ENCODE measurements around the gene PTCRA. TPM values are rescaled to one million over a fixed set of nuclear protein-coding genes. Genes with fewer than 3 reads are reported as not detected.

Gene PTCRA
- total RNA-seq, 2 experiments from 2014 or later, result not detected

DNA sequence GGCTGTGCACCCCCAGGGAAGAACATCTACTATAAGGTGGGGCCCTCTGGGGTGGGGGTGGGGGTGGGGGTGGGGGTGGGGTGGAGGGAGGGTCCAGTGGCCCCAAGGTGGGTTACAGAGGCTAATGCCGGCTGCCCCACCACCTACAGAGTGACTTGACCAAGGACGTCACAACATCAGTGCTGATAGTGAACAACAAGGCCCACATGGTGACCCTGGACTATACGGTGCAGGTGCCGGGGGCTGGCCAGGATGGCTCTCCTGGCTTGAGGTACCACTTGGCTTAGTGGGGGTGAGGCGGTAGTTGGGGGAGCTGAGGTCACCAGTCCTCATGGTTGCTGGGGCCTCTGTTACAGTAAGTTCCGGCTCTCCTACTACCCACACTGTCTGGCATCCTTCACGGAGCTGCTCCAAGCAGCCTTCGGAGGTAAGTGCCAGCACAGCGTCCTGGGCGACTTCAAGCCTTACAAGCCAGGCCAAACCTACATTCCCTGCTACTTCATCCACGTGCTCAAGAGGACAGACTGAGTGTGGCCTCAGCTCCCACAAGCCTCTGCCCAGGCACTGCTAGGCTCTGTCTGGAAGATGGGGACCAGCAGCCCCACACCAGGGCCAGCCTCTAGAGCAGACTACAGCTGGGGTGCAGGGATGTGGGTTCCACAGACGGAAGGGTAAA is 47.5 kb downstream of the PTCRA start:
- ChIA-PET CTCF (interaction anchor here (1.2 kb wide), 1 partner anchor 180 kb away, joined by 5 read pairs; no protein-coding TSS in a partner anchor), POLR2A (no interaction called here)

DNA sequence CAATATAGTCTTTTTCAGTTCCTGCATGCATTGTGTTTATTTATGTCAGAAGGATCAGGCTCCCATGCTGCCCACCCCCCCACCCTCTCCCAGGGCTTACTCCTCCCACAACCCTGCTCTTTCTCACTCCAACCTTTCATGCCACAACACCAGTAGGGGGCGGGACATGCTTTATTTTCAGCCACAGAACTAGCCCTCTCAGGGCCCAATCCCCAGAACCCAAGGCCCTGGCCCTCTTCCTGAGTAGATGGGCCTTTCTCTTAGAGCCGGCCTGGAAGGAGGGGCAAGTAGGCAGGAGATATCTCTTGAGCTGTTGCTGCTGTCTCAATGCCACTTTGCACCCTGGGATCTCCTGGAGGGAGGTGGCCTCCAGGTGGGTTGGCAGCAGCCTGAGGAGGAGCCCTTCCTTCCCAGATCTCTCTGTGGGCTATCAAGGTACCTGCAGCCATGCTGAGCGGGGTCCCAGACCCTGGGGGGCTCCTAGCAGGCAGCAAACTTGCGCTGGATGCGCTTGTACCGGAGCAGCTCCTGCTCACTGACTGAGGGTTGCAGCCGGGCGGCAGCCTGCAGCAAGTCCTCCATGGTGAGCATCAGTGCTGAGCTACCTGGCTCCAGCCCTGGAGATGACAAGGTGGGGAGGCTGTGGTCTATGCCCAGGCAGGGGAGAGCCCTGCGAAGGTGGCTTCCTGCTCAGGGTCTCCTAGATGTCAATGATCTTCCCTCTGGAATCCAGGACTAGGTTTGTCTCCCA is 48.2 kb downstream of the PTCRA start:
- ChIA-PET POLR2A (interaction anchor here (0.5 kb wide), 1 partner anchor 51 kb away, joined by 3 read pairs; no protein-coding TSS in a partner anchor), CTCF (interaction anchor here (0.5 kb wide), 1 partner anchor 12 kb away, joined by 3 read pairs; no protein-coding TSS in a partner anchor)

DNA sequence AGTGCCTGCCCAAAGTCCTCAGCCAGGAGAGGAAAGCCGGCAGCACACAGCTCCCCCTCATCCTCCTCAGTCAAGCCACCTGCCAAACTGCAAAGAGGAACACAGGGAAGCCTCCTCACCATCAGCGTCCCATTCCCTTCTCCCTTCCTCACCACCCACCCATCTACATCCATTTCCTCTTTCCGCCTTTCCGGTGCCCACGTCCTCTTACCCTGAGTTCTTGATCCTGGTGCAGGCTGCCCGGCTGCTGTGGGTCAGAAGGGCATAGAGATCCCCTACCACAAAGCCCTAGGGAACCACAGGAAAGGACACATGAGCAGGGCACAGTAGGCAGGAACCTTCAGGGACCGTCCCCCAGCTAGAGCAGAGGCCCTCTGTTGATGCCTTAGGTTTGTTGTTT is 50.7 kb downstream of the PTCRA start:
- ChIA-PET POLR2A (no interaction called here), CTCF (no interaction called here)

DNA sequence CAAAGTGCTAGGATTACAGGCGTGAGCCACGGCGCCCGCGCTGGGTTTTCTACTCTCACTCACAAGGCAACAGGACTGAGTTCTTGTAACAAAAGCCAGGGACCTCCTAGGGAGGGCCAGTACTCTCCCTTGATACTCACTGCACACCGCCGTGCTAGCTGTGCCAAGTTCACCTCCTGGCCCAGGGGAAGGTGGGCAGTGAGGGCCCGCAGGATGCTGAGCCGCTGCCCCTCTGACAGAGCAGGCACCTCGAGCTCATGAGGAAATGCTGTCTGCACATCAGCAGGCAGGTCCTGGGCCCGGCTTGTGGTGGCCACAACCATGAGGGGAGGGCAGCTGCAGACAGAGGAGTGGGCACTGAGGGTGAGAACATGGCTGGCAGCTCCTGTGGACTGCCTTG is 51.4 kb downstream of the PTCRA start:
- CTCF ChIA-PET, result interaction anchor here (0.5 kb wide), 1 partner anchor 197 kb away, joined by 3 read pairs; no protein-coding TSS in a partner anchor
- POLR2A ChIA-PET, result no interaction called here

DNA sequence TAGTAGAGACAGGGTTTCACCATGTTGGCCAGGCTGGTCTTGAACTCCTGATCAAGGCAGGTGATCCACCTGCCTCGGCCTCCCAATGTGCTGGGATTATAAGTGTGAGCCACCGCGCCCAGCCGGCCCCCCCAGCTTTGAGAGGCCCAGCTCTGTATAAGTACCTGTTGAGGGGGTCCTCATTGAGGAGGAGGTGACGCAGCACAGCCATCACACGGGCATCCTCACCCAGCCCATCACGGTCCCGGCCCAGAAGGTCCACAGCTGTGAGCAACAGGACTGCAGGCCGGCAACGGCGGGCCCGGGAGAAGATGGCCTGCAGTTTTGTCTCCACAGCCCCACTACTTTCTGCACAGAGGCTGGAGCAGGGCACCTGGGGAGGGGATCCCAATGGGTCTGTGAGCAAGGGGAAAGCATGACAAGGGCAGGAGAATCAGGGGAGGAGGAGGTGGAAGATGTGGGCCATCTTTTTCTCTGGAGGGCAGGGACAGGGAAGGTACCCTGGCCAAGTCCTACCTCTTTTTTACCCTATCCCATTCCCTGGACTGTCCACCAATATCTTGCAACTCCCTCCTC is 52.4 kb downstream of the PTCRA start:
- ChIA-PET CTCF (no interaction called here), POLR2A (no interaction called here)

DNA sequence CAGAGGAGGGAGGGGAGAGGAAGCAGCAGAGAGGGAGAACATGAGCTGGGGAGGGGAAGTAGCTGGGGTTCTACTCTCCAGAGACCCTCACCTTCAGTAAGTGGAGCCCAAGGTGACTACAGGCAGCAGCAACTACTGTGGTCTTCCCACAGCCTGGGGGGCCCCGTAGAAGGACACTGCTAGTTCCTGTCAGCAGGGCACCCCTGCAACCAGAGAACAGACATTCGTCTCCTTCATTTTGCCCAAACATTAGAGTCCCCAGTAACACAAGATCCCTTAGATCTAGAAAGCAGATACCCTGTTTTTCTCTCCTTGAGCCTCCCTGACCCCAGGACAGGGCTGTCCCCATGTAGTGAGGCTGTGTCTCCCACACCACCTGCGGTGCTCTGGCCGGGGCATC is 52.9 kb downstream of the PTCRA start:
- ChIA-PET CTCF (no interaction called here), POLR2A (no interaction called here)

DNA sequence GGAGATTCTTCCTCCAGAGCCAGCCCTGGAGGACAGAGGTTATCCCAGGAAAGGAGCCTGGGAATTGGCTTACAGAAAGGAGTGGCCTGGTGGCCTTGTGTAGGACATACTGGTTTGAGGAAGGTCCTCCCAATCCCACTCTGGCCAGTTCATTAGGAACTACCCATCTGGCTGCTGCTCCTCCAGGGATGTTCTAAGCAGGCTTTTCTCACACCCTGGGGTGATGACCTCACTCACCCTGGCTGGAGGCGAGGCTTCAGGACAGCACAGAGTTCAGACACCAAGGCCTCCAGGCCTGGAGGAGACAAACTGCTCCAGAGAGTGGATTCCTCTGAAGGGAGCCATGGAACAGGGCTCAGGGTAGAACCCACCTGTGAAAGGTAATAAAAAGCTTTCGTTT is 53.6 kb downstream of the PTCRA start:
- ChIA-PET CTCF (no interaction called here), POLR2A (no interaction called here)

DNA sequence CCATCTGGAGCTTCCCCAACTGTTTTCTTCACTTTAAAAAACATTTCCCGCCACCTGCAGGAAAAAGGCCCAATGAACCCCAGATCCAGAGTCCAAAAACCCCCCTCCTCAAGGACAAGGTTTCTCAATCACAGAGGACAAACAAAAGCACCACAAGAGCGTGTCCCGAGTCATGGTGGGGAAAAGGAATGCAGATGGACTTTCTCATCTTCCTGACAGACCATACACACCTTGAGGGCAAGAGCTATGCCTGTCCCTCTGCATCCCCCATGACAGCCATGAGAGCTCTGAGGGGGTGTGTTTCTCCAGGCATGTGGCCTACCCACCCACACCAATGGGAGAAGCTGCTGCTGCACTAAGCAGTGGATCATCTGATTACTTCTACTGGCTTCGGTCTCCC is 54.1 kb downstream of the PTCRA start:
- CTCF ChIA-PET, result no interaction called here
- POLR2A ChIA-PET, result no interaction called here

DNA sequence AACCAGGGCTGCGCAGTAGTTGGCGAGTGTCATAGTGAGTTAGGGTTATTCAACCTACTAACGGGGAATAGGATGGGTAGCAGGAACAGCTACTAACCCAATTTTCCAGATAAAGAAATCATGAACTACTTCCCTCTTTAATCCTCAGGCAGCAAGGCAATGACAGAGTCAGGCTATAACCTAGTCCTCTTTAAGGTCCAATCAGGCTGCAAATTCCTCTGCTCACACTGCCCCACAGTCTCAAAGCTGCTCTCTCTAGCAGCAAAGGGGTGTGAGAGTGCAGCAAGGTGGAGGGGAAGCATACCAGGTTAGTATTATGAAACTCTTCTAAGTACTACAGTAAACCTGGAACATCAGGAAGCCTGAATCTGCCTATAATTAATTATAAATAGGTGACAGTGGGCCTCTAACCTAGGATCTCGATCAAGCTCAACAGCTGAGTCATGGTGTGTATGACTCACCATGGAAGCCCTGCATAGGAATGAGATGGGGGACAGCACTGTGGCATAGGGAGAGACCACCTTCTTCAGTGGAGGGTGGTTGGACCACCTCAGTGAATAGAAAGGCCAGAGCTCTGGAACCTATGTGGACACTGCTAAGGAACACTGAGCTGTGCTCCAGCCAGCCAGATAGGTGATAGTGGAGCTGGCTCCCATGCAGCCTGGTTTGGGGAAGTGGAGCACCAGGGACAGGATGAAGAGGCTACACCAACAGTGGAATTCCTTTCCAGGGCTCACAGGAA is 55.2 kb downstream of the PTCRA start:
- ChIA-PET POLR2A (interaction anchor here (1.1 kb wide), 1 partner anchor 9 kb away, joined by 3 read pairs; no protein-coding TSS in a partner anchor), CTCF (interaction anchor here (1.0 to 1.2 kb wide), 2 partner anchors 172 to 173 kb away, joined by 3 to 4 read pairs; no protein-coding TSS in a partner anchor)

DNA sequence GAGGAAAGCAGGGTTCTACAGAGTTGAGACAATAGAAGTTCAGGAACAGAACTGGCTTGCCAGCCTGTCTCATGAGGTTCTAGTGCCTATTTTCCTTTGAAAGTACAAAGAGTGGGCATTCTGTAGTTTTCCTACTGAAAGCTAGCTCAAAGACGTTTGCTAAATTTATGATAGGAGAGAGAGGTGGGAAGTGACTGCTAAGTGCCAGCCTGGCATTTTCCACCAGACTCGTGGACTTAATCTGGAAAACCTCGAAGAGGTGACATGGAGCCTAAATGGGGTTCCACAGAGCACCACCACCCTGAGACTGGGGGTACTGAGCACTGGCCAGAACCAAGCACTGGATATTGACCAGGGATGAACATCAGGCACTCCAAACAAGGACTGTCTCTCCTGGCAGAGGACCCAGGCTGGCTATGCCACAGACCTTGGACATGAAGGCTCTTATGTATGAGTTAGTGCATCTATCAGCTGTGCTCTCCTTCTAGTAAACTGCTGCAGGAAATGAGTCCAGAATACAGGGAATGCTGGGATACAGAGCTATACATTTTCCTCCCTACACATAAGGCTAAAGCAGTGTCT is 56.0 kb downstream of the PTCRA start:
- CTCF ChIA-PET, result interaction anchor here (0.7 to 1.2 kb wide), 2 partner anchors 38 to 172 kb away, joined by 3 to 4 read pairs; no protein-coding TSS in a partner anchor
- POLR2A ChIA-PET, result interaction anchor here (1.1 kb wide), 1 partner anchor 10 kb away, joined by 3 read pairs; no protein-coding TSS in a partner anchor

DNA sequence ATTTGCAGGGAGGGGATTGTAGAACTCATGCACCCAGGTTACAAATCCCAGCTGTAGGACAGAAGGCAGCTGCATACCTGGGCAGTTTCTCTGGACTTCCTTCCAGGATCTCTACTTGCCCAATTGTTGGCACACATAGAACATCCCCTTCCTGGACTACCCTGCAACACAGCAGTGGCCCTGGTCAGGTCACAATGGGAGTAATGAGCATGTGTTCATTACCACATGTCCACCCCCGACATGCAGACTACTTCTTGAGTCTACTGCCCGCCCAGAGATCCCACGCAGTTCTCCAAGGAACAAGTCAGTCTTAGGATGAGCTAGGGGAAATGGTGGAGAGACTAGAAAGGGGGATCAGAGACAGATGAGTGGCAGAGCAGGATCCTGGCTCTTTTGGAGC is 58.1 kb downstream of the PTCRA start:
- ChIA-PET POLR2A (interaction anchor here (0.5 to 1.0 kb wide), 2 partner anchors 10 to 101 kb away, joined by 4 to 6 read pairs; partner anchors contain the start of gene PPP2R5D), CTCF (interaction anchor here (0.7 to 1.5 kb wide), 2 partner anchors 53 to 170 kb away, joined by 3 to 4 read pairs; no protein-coding TSS in a partner anchor)

DNA sequence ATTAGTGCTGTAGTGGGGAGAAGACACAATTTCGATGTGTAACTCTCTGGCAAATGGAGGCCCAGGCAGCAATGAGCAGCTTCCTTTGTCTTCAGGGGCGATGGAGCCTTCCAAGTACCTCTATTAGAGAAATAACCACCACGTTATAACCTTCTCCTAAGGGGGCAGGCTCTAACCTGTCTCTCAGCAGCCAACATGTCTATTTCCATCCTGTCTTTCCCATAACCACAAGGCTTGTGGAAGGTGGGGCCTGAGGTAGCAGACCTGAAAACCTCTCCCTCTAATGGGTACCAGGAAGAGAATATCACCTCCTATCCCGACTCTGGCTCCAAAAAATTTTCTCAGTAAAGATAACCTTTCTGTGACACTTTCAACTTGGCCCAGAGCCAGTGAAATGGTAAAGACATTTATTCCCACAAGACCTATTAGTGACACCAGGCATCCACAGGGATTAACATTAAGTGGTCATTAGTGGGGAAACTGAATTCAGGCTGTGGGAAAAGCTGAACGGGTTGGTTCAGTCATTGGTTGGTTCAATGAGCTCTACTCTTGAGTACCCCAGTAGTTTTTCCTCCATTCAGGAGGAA is 59.2 kb downstream of the PTCRA start:
- CTCF ChIA-PET, result no interaction called here
- POLR2A ChIA-PET, result interaction anchor here (0.5 to 1.2 kb wide), 4 partner anchors 9 to 248 kb away, joined by 3 to 5 read pairs (median 4); partner anchors contain the start of genes CNPY3 and PPP2R5D

Other genes starting within 250 kb of the PTCRA start
- gene PRPH2, start 193.5 kb upstream of the PTCRA start, total RNA-seq, result under 1 TPM in 1 of 2 experiments, not detected in 1; 0.06 TPM
- 10 to 100 TPM; 17.3 to 17.6 TPM for gene TBCC, start 169.9 kb upstream of the PTCRA start, total RNA-seq
- gene BICRAL, start 134.0 kb upstream of the PTCRA start, total RNA-seq, result 10 to 100 TPM; 12.1 to 12.6 TPM
- 100 to 1,000 TPM; 205 to 206 TPM for gene RPL7L1, start 36.4 kb upstream of the PTCRA start, total RNA-seq
- gene CNPY3, start 13.4 kb downstream of the PTCRA start, total RNA-seq, result 10 to 100 TPM; 48.8 to 50.2 TPM
- gene GNMT, start 44.7 kb downstream of the PTCRA start, total RNA-seq, result under 1 TPM; 0.23 to 0.59 TPM
- gene PEX6, start 63.1 kb downstream of the PTCRA start, total RNA-seq, result 10 to 100 TPM; 18.9 to 19.4 TPM
- gene PPP2R5D, start 68.5 kb downstream of the PTCRA start, total RNA-seq, result 10 to 100 TPM; 50.3 to 52.1 TPM
- gene MEA1, start 97.9 kb downstream of the PTCRA start, total RNA-seq, result 100 to 1,000 TPM; 105 to 109 TPM
- gene KLHDC3, start 98.2 kb downstream of the PTCRA start, total RNA-seq, result 10 to 100 TPM; 71.1 to 71.4 TPM
- 100 to 1,000 TPM; 101 to 103 TPM for gene RRP36, start 105.6 kb downstream of the PTCRA start, total RNA-seq
- 10 to 100 TPM; 11.6 to 11.7 TPM for gene CUL7, start 137.8 kb downstream of the PTCRA start, total RNA-seq
- gene MRPL2, start 143.4 kb downstream of the PTCRA start, total RNA-seq, result 100 to 1,000 TPM in 1 of 2 experiments, 10 to 100 TPM in 1; 97.2 to 108 TPM
- gene KLC4, start 143.6 kb downstream of the PTCRA start, total RNA-seq, result 1 to 10 TPM; 7.4 to 8.2 TPM
- 1 to 10 TPM; 1.2 to 1.6 TPM for gene PTK7, start 160.3 kb downstream of the PTCRA start, total RNA-seq